OCI-LY3 (cell line): ENCODE results near the gene RNF217.
"Not testable (repeated sequence)": the region's sequence is repeated elsewhere in the genome, so short reads cannot be mapped to it uniquely, and the experiment has no call there.

Experiments
- H2AFZ ChIP-seq: fragments of 200-600, 300-600 bp; shearing (Covaris generic); 2 replicates; pipeline ENCODE4 v1.6.0; 2014; ENCODE audit warnings: antibody characterized with exemption, low read depth, low read length
- H3K27ac ChIP-seq: fragments of 200-600, 300-600 bp; sonication (generic); 2 replicates; pipeline ENCODE4 v1.5.1; 2014; ENCODE audit warnings: mild to moderate bottlenecking, low read length, moderate library complexity, mixed read lengths
- H3K27me3 ChIP-seq: fragments of 200-600, 300-600 bp; sonication (generic); 2 replicates; pipeline ENCODE4 v1.6.1; 2014; ENCODE audit warnings: low read depth, low read length, mixed read lengths
- H3K36me3 ChIP-seq: fragments of 200-600, 300-600 bp; sonication (generic); replicated peaks from 2 replicates; pipeline ENCODE3; 2014; ENCODE audit warnings: low read depth, low read length, mixed read lengths
- H3K4me1 ChIP-seq: fragments of 300-600, 200-600 bp; sonication (generic); 2 replicates; pipeline ENCODE4 v1.6.1; 2014; ENCODE audit warnings: low read length, mixed read lengths
- H3K4me2 ChIP-seq: fragments of 200-600, 300-600 bp; sonication (generic); 2 replicates; pipeline ENCODE4 v1.6.1; 2014; ENCODE audit warnings: low read length, mixed read lengths
- H3K4me3 ChIP-seq: fragments of 300-600, 200-600 bp; sonication (generic); 2 replicates; pipeline ENCODE4 v1.5.1; 2014; ENCODE audit warnings: antibody characterized with exemption, mild to moderate bottlenecking, low read length, moderate library complexity
- H3K79me2 ChIP-seq: fragments of 300-600, 200-600 bp; shearing (Covaris generic); 2 replicates; pipeline ENCODE4 v1.6.1; 2014; ENCODE audit warnings: mild to moderate bottlenecking, low read length, mixed read lengths
- H3K9ac ChIP-seq: fragments of 300-600, 200-600 bp; shearing (Covaris generic); 2 replicates; pipeline ENCODE4 v1.6.0; 2014; ENCODE audit warnings: mild to moderate bottlenecking, low read length, moderate library complexity
- H3K9me3 ChIP-seq: fragments of 200-600, 300-600 bp; shearing (Covaris generic); 2 replicates; pipeline ENCODE4 v1.6.1; 2014; ENCODE audit warnings: low read length, mixed read lengths; ENCODE audit not compliant: insufficient read depth
- H4K20me1 ChIP-seq: fragments of 200-600, 300-600 bp; sonication (generic); 2 replicates; pipeline ENCODE4 v1.6.1; 2016; ENCODE audit warnings: low read length, mixed read lengths; ENCODE audit not compliant: insufficient read depth
- CTCF ChIP-seq: fragments of 200-600, 300-600 bp; sonication (generic); IDR thresholded peaks from 2 replicates; pipeline ENCODE4 v1.5.1; 2014; ENCODE audit warnings: antibody characterized with exemption, low read length, low read depth
- EZH2phosphoT487 ChIP-seq: fragments of 200-600 bp; shearing (Covaris generic); IDR thresholded peaks from 2 replicates; pipeline ENCODE4 v1.6.1; 2018; ENCODE audit warnings: antibody characterized with exemption, mixed run types, low read depth

RNF217 gene

DNA sequence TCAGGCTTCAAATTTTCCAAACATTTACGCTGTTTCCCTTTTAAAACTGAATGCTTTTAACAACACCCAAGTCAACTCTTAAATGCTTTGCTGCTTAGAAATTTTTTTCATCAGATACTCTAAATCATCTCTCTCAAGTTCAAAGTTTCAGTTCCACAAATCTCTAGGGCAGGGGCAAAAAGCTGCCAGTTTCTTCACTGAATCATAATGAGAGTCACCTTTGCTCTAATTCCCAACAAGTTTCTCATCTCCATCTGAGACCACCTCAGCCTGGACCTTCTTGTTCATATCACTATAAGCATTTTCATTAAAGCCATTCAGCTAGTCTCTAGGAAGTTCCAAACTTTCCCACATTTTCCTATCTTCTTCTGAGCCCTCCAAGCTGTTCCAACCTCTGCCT is 69.1 kb downstream of the RNF217 start:
- Histone ChIP-seq H4K20me1 (no peaks in the 10 kb centered on the region), H2AFZ (no peak overlapping the region), H3K9ac (no peak overlapping the region), H3K4me3 (no peak overlapping the region), H3K4me2 (peak overlapping the region; percentile 14; the same call in 1 of the 2 replicates), H3K27ac (peak overlapping the region; percentile 23; the same call in 1 of the 2 replicates), H3K4me1 (peaks cover 10% of the 10 kb centered on the region), H3K36me3 (no peaks in the 10 kb centered on the region), H3K27me3 (no peaks in the 10 kb centered on the region), H3K9me3 (no peaks in the 10 kb centered on the region), H3K79me2 (no peaks in the 10 kb centered on the region)
- TF ChIP-seq CTCF: no peak
- TF ChIP-seq EZH2phosphoT487: no peak

- H3K9me3 ChIP-seq, H3K4me2 ChIP-seq, H3K79me2 ChIP-seq, H3K4me1 ChIP-seq, H3K9ac ChIP-seq, H3K27ac ChIP-seq, H2AFZ ChIP-seq, H4K20me1 ChIP-seq, H3K27me3 ChIP-seq, H3K36me3 ChIP-seq, H3K4me3 ChIP-seq: not testable (repeated sequence)
Observed at GRCh38 chr6:125034929-125035328, 72.7 kb downstream of the RNF217 start.

GRCh38 chr6:125036486-125036885 is 74.2 kb downstream of the RNF217 start:
- H3K4me3 ChIP-seq, H3K27me3 ChIP-seq, H3K9me3 ChIP-seq, H3K4me2 ChIP-seq, H4K20me1 ChIP-seq, H3K9ac ChIP-seq, H3K79me2 ChIP-seq, H3K4me1 ChIP-seq, H3K27ac ChIP-seq, H2AFZ ChIP-seq, H3K36me3 ChIP-seq: not testable (repeated sequence)

GRCh38 chr6:125037827-125038226 is 75.6 kb downstream of the RNF217 start:
- Histone ChIP-seq H3K4me2 (no peak overlapping the region), H4K20me1 (no peaks in the 10 kb centered on the region), H3K4me1 (no peaks in the 10 kb centered on the region), H3K4me3 (no peak overlapping the region), H3K79me2 (no peaks in the 10 kb centered on the region), H3K9ac (no peak overlapping the region), H3K27me3 (no peaks in the 10 kb centered on the region), H3K27ac (no peak overlapping the region), H3K36me3 (no peaks in the 10 kb centered on the region), H3K9me3 (no peaks in the 10 kb centered on the region), H2AFZ (no peak overlapping the region)
- no peak for TF ChIP-seq CTCF
- no peak for TF ChIP-seq EZH2phosphoT487

DNA sequence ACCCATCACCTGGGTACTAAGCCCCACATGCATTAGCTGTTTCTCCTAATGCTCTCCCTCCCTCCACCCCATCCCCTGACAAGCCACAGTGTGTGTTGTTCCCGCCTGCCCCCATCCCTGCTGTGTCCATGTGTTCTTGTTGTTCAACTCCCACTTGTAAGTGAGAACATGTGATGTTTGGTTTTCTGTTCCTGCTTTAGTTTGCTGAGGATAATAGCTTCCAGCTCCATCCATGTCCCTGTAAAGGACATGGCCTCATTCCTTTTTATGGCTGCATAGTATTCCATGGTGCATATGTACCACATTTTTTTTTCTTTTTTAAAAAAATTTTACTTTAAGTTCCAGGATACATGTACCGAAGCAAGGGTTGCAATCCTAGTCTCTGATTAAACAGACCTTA is 76.7 kb downstream of the RNF217 start:
- Histone ChIP-seq H3K4me3 (no peak overlapping the region), H2AFZ (no peak overlapping the region), H3K9me3 (no peaks in the 10 kb centered on the region), H3K4me2 (no peak overlapping the region), H3K36me3 (no peaks in the 10 kb centered on the region), H3K9ac (no peak overlapping the region), H3K79me2 (no peaks in the 10 kb centered on the region), H3K4me1 (no peaks in the 10 kb centered on the region), H3K27me3 (no peaks in the 10 kb centered on the region), H4K20me1 (no peaks in the 10 kb centered on the region), H3K27ac (no peak overlapping the region)
- TF ChIP-seq EZH2phosphoT487: no peak
- TF ChIP-seq CTCF: no peak
